GM18517 (cell line): Measurements from ENCODE around the gene TGFBRAP1.
"Not testable (repeated sequence)": the region's sequence is repeated elsewhere in the genome, so short reads cannot be mapped to it uniquely, and the experiment has no call there.

Experiments used
- ATAC-seq: cut with Tn5 transposase; IDR thresholded peaks from one replicate; pipeline ENCODE4 v1.9.1; 2021; ENCODE audit warnings: mild to moderate bottlenecking, moderate library complexity; ENCODE audit not compliant: unreplicated experiment

The TGFBRAP1 gene

DNA sequence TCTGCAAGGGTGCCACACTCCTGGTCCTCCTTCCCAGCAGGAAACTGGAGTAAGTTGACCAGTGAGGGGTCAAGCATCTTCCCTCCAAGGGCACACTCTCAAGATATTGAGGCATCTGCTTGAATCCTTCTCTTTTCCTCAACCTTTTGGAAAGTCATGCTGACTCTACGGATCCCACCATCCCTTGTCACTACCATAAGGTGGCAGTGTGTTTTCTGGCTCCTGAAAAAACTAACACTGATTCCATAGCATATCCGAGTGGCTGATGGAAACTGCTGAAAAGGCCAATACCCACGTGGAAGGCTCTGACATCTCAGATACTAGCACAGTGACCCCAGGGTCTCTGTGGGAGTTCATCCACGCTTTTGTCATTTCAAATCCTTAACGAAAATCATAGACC lies 50.9 kb downstream of the TGFBRAP1 start:
- ATAC-seq: no peak

DNA sequence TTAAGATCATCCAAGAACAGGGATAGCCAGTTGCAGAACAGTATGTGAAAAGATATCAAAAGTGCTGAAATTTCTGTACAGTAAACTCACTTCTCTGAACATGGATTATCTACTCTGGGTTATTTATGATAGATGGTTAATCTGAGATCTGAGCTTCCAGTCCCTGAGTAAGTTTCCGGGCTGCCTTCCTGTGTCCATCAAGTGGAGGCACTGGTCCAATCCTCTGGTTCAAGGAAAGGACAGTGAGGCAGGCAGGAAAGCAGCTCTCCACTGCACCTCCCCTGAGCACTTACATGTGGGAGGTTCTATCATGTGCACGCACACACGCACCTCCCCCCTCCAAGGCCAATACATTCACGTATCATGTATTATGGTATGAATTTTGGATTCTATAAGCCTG lies 55.5 kb downstream of the TGFBRAP1 start:
- no peak for ATAC-seq

DNA sequence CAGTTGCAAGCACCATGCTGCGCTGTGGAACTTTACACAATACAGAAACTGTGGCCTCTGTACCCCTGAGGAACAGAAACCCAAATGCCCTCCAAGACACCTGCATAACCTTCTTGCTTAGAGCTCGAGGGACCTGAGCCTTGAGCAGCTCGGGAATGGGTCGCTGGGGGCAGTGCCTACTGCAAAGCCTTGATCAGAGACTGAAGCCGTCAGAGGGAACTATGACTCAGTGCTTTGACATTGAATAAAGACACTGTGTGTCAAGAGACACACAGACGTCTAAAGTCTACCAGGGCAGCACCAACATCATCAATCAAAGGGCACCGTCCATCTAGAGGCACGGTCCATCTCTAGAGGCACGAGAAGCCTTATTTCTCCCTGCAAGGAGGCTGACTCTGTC lies 57.4 kb downstream of the TGFBRAP1 start:
- ATAC-seq: no peak

DNA sequence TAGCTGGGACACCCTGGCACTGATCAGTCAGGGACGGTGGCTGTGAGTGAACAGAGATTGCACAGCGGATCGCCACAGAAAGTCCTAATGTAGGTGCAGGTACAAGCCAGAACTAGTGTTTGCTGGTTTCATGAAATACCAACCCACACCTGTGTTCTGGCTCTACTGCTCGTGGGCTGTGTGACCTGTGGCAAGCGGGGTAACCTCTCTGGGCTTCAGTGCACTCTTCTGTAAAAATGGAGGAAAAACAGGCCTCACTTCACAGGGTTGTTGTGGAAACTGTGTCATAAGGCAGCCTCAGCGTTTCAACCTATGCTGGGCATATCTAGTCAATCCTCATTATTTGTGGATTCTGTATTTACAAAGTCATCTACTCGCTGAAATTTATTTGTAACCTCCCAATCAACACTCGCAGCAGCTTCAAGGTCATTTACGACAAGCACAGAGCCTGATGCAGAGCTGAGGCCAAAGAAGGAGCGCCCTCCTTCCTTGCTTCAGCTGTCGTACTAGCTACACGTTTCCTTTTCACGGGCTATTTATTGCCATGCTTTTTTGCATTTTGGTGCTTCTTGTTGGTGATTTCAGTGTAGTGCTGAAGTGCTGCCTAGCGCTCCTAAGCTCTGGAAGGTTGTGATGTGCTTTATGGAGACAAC lies 58.0 kb downstream of the TGFBRAP1 start:
- no peak for ATAC-seq

DNA sequence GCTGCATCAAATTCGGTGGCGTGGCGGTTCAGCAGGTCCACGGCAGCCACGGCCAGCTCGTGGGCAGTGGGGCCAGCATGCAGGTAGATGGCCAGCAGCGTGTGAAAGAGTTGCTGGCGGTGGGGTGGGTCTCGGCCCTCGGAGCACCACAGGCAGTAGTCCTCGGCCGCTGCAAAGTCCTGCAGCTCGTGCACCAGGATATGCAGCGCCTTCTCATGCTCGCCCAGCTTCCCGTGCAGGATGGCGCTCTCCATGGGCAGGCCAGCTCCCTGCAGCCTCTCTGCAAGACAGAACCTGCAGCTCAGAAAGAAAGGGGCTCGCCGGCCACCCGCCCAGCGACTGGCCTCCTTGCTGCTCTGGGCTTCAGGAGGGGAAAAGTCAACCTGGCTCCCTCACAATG lies 60.1 kb downstream of the TGFBRAP1 start:
- no peak for ATAC-seq

DNA sequence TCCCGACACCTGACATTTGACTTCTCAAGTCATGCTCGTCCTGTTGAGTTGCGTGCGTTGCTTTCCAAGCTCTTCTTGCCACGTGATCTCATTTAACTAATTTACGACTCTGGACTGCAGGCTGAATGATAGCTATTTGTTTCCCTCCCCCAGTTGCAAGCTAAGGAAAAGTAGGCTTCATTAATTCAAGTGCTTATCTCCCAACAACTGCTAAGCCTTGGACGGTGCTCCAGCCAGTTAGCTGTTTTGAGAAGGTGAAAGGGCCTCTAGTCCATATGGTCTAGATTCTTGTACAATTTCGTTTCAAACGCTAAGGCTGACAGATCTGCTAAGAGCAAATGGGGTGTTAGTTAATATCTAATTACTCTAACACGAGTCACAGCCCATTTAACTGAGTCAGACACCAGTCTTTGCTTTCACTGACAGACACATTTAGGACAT lies 66.9 kb downstream of the TGFBRAP1 start:
- ATAC-seq: no peak

DNA sequence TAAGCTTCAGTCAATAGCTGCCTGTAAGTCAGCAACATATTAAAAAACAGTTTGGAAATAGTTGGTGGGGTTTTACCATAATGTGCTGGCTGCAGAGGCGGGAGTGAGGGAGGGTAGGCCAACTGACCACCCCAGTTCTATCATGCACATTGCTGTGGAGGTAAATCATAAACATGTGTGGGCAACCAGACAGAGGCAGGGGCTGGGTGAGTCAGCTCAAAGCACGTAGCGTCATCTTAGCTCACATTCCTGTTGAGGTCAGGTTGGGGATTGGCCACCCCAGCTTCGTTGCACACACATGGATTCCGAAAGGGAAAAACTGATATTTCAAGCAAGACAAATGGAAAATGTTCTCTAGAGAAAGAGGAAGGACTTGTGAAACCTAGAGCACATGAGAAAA lies 68.5 kb downstream of the TGFBRAP1 start:
- no peak for ATAC-seq

DNA sequence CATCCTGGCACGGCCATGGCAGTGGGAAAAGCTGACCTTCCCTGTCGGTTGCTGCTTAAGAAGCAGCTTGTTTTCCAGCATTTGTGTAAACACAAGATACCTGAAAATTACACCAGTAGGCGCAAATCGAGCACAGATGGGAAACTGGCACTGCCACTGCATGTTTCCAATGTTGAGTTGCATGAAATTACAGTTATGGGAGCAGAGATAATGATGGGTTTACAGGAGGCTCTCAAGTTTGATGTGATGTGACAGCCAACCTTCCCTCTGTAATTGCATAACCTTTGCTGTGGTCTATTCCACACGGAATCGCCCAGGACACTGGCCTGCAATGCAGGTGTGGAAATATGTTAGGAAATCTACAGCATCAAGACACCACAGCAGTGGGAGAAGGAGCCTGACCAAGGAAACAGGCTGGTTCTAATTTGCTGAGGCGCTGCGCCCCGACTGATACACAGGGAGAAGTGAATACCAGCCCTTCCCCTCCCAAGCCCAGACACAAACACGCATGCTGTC lies 70.6 kb downstream of the TGFBRAP1 start:
- ATAC-seq: no peak

DNA sequence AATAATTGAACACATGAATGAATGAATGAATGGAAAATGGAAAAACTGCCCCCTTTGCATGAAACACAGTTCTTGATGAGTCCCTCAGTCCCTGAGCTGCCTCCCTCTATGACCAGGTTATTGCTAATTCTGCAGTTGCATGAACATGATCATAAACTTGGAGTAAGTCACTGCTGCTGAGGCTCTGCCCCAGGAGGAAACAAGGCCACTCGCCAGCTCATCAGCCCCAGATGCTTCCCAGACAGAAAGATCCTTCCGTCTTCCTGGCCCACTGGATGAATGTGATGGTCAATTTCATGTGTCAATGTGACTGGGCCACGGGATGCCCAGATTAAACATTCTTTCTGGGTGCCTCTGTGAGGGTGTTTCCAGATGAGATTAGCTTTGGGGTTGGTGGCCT lies 71.6 kb downstream of the TGFBRAP1 start:
- no peak for ATAC-seq

DNA sequence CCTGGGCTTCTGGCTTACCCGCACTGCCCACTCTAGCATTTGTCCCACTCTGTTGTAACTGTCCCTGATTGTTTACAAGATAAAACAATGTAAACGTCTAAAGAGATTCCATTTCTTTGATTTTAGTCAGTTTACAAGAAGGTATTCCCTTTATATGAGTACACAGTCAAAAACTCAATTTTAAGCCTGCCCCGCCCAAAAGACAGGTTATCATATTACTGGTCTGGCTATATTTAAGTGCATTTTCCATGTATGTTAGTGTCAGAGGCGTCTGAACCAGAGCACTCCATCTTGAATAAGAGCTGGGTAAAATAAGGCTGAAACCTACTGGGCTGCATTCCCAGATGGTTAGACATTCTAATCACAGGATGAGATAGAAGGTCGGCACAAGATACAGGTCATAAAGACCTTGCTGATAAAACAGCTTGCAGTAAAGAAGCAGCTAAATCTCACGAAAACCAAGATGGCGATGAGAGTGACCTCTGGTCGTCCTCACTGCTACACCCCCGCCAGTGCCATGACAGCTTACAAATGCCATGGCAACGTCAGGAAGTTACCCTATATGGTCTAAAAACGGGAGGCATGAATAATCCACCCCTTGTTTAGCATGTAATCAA lies 73.0 kb downstream of the TGFBRAP1 start:
- no peak for ATAC-seq

DNA sequence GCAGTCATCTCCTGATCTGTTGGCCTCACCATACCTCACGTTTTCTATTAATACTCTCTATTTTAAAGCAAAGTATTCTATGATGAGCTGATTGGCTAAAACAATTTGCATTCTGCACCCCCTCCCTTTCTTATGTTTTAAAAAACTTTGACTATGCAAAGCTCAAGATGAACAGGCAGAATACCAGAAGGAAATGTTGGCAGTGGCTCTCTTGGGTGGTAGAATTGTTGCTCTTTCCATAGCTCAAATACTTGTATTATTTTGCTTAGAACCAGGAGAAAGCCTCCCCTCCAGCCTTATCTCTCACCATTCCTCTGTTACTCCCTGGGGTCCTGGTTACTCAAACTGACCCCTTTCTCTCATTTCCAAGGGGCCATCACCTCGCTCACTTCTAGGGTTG lies 73.6 kb downstream of the TGFBRAP1 start:
- ATAC-seq: no peak

DNA sequence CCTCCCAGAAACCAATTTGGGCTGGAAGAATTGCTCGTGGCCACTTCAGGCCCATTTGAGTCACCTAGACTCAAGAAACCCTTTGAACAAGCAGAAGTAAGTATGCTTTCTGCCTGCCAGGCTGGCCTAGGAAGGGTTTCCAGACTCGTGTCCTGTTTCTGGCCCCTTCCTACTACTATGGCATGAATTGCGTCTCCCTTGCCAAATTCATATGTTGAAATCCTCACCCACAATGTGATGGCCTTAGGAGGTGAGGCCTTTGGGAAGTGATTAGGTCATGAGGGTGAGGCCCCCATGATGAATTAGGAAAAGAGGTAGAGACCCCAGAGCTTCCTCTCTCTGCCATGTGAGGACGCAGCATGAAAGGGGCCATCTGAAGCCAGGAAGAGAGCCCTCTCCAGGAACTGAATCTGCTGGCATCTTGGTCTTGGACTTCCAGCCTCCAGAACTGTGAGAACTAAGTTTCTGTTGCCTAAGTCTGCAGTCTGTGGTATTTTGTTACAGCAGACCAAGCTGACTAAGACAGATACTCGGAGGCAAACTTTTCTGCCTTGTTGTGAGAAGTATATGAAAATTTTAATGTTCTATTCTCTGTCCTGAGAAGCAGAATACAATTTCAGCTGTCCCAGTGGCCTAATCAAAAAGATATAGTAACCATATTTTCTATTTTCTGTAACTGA lies 74.9 kb downstream of the TGFBRAP1 start:
- no peak for ATAC-seq

DNA sequence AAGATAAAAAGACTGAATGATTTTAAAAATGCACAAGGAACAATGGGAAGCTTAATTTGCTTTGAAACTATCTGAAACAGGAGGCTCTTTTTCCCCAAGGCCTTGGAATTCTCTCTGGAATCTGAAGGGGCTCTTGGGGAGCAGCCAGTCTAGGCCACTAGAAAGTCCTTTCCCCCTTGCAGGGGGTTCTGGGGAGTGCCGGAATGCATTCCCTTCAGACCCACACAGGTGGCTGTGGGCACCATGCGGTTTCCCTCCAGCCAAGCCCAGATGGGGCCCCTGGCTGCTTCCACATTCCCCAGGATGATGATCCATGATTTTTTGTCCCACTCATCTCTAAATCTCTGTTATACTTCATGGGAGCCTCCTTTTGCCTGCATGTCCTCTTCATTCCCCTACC lies 77.3 kb downstream of the TGFBRAP1 start:
- ATAC-seq: no peak

DNA sequence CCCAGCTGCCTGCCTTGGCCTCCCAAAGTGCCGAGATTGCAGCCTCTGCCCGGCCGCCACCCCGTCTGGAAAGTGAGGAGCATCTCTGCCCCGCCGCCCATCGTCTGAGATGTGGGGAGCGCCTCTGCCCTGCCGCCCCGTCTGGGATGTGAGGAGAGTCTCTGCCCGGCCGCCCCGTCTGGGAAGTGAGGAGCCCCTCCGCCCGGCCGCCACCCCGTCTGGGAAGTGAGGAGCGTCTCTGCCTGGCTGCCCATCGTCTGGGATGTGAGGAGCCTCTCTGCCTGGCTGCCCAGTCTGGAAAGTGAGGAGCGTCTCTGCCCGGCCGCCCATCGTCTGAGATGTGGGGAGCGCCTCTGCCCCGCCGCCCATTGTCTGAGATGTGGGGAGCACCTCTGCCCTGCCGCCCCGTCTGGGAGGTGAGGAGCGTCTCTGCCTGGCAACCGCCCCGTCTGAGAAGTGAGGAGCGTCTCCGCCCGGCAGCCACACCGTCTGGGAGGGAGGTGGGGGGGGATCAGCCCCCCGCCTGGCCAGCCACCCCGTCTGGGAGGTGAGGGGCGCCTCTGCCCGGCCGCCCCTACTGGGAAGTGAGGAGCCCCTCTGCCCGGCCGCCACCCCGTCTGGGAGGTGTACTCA lies 78.4 kb downstream of the TGFBRAP1 start:
- not testable (repeated sequence) for ATAC-seq

DNA sequence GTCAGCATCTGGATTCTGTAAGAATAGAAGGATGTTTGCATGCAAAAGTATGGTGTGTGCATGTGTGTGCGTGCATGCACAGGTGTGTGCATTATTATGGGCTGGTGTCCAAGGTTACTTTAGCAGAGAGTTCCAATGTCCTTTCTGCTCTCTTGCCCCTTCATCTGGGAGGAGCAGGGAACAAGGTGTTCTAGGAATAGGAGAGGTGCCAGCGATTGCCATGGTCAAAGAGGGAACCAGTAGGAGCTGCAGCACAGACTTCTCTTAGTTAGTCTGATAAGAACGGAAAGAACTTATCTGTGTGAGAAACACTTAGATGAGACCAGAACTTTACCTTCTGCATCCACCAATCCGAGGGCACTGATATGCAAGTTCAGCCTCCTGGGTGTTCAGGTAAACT lies 79.6 kb downstream of the TGFBRAP1 start:
- ATAC-seq: no peak

DNA sequence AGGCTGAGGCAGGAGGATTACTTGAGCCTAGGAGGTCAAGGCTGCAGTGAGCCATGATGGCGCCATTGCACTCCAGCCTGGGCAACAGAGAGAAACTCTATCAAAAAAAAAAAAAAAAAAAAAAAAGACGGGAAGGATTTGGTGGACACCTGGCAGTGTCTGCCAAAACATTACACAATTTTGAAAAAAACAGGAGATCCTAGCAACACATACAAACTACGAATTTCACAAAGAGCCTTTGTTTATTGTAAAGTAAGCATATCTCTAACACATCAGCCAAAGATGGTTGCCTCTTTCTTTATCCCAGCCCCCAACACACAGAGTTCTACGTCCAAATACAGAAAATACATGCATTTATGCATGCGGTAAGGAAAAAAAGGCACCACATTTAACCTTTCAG lies 80.4 kb downstream of the TGFBRAP1 start:
- ATAC-seq: no peak

DNA sequence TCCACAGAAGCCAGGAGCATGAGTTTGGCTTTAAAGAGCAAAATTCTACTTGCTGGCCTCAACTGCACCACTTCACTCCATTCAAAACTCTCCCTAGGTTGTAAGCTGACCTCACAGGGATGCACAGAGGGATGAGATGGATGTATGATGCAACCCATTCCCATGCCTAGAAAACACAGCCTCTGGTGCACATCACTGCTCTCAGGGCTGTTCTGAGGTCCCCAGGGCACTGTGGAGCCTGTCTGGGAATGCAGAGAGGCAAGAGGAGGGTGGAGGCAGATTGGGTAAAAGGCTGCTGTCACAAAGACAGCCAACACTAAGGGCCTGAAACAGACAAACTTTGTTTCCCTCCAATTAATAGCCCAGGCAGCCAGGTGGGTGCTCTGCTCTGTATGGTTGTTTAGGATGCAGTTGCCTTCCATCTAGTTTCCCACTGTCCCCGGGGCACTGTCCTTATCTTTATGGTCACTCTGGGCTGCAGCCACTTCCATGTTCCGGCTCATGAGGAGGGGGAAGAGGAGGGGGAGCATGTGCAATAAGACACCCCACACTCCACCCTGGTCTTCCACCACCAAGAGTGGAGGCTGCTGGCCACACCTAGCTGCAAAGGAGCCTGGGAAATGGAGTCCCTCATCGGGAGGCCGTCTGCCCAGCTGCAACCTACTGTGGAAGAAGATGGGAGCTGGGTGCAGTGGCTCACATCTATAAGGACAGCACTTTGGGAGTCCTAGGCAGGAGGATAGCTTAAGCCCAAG lies 81.0 kb downstream of the TGFBRAP1 start:
- ATAC-seq: no peak

DNA sequence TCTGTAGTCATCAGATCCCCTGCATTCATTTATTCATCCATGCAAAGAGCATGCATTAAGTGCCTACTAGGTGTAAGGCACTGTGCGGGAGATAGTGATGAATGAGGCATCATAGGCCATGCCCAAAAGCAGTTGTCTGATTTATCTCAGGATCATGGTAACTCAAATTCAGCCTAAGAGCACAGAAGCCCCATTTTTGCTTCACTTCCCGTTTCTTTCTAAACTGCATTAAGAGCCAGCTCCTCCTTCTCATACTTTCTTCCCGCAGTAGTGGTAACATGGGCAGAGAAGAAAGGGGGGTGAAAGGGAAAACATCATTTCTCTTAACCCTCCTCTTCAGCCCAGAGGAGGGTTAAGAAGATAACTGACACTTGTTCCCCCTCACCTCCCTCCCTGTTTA lies 85.1 kb downstream of the TGFBRAP1 start:
- ATAC-seq: no peak

DNA sequence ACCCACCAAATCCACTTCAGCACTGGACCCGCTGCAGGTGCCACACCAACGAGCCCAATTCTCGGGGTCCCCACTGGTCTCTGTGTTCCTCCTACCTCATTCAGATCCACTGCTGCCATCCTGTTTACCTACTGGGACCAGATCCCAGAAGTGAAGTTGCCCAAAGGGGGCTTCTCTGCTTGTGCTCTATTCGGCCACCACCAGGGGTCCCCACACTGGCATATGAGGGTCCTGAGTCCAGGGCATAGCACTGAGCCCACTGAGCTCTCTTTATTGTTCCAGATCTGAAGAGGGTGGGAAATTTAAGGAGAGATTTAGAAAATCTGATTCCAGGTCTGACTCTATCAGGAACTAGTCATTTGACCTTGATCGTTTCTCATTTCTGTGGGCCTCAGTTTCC lies 85.6 kb downstream of the TGFBRAP1 start:
- ATAC-seq: no peak

DNA sequence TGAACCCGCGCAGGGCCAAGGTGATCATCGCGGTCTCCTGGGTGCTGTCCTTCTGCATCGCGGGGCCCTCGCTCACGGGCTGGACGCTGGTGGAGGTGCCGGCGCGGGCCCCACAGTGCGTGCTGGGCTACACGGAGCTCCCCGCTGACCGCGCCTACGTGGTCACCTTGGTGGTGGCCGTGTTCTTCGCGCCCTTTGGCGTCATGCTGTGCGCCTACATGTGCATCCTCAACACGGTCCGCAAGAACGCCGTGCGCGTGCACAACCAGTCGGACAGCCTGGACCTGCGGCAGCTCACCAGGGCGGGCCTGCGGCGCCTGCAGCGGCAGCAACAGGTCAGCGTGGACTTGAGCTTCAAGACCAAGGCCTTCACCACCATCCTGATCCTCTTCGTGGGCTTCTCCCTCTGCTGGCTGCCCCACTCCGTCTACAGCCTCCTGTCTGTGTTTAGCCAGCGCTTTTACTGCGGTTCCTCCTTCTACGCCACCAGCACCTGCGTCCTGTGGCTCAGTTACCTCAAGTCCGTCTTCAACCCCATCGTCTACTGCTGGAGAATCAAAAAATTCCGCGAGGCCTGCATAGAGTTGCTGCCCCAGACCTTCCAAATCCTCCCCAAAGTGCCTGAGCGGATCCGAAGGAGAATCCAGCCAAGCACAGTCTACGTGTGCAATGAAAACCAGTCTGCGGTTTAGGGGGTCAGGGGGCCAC lies 87.1 kb downstream of the TGFBRAP1 start:
- ATAC-seq: no peak
